ENCODE measurements around the gene PIP4K2B.

DNA sequence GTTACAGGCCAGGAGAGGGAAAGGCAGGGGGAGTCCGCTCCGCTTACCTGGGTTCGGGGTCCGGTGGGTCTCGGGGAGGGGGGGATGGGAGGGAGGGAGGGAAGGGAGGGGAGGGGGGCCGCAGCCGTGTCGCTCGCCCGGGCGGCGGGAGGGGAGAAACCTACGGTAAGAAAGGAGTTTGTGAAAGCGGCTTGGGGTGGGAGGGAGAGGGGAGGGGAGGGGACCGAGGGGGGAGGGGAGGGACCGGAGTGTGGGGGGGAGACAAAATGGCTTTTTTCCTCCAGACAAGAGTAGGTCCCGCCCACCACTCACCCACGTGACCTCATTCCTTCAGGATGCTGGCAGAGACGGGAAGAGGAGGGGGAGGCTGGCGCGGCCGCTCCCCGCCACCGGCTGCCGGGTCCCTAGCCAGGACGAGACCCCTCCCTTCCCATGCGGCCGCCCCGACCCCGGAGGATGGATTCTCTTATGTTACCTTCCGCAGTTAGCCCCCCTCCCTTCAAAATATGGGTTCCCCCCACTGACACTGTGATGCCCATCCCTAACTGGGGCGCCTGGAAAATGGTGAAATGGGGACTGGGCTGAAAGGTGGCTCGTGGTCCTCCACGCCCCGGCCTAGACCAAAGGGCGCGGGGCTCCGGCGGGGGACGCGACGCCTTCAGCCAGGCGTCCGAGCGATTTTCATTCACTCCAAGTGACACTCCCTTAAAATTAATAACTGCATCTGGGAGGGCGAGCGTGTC lies 51.0 kb downstream of the PIP4K2B start, which contains the start of gene PCGF2:
- TF ChIP-seq POLR2A (IDR thresholded peaks at IDR 0.05), result peak in 1 of 3 donors; percentile 53
- TF ChIP-seq, protein P1, sequence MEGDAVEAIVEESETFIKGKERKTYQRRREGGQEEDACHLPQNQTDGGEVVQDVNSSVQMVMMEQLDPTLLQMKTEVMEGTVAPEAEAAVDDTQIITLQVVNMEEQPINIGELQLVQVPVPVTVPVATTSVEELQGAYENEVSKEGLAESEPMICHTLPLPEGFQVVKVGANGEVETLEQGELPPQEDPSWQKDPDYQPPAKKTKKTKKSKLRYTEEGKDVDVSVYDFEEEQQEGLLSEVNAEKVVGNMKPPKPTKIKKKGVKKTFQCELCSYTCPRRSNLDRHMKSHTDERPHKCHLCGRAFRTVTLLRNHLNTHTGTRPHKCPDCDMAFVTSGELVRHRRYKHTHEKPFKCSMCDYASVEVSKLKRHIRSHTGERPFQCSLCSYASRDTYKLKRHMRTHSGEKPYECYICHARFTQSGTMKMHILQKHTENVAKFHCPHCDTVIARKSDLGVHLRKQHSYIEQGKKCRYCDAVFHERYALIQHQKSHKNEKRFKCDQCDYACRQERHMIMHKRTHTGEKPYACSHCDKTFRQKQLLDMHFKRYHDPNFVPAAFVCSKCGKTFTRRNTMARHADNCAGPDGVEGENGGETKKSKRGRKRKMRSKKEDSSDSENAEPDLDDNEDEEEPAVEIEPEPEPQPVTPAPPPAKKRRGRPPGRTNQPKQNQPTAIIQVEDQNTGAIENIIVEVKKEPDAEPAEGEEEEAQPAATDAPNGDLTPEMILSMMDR (IDR thresholded peaks at IDR 0.05), result no peak

All from body of pancreas (tissue), 4 donors.